Measurements from ENCODE around the gene XPO6.

- TF ChIP-seq, protein P1, sequence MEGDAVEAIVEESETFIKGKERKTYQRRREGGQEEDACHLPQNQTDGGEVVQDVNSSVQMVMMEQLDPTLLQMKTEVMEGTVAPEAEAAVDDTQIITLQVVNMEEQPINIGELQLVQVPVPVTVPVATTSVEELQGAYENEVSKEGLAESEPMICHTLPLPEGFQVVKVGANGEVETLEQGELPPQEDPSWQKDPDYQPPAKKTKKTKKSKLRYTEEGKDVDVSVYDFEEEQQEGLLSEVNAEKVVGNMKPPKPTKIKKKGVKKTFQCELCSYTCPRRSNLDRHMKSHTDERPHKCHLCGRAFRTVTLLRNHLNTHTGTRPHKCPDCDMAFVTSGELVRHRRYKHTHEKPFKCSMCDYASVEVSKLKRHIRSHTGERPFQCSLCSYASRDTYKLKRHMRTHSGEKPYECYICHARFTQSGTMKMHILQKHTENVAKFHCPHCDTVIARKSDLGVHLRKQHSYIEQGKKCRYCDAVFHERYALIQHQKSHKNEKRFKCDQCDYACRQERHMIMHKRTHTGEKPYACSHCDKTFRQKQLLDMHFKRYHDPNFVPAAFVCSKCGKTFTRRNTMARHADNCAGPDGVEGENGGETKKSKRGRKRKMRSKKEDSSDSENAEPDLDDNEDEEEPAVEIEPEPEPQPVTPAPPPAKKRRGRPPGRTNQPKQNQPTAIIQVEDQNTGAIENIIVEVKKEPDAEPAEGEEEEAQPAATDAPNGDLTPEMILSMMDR (IDR thresholded peaks at IDR 0.05; ENCODE audit: poor library complexity, severe bottlenecking), result no peak
- TF ChIP-seq RAD21 (conservative IDR thresholded peaks at IDR 0.05), result no peak
Observed at GRCh38 chr16:28058839-28059589, 152.8 kb downstream of the XPO6 start.
